Measurements from ENCODE around the gene RNF133. TPM values are rescaled to one million over a fixed set of nuclear protein-coding genes. Genes with fewer than 3 reads are reported as not detected.

RNF133 gene, protein sequence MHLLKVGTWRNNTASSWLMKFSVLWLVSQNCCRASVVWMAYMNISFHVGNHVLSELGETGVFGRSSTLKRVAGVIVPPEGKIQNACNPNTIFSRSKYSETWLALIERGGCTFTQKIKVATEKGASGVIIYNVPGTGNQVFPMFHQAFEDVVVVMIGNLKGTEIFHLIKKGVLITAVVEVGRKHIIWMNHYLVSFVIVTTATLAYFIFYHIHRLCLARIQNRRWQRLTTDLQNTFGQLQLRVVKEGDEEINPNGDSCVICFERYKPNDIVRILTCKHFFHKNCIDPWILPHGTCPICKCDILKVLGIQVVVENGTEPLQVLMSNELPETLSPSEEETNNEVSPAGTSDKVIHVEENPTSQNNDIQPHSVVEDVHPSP
- 0.36 and 0.65 TPM in 2 replicates for total RNA-seq

DNA sequence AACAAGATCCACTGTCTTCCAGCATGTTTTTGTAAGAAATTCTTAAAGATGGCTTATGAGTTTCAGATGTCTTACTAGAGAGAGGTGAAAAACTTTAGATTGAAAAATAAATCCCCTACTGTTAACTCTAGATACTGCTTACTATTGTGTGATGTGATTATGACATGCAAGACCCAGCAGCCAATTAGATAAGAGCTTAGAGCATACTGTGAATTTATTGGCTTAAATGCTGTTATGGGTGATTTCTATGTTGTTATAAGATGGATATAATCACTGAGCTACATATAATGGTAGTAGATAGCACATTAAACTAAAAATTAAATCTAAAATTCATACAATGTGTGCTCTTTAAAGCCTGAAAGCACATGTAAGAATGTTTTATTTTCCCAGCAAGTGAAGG, at the start of gene RNF133:
RNF133 (minus strand) TSS at position 101 of the 400 bp plus-strand sequence. CDS start 199 bp downstream, outside the sequence.

DNA sequence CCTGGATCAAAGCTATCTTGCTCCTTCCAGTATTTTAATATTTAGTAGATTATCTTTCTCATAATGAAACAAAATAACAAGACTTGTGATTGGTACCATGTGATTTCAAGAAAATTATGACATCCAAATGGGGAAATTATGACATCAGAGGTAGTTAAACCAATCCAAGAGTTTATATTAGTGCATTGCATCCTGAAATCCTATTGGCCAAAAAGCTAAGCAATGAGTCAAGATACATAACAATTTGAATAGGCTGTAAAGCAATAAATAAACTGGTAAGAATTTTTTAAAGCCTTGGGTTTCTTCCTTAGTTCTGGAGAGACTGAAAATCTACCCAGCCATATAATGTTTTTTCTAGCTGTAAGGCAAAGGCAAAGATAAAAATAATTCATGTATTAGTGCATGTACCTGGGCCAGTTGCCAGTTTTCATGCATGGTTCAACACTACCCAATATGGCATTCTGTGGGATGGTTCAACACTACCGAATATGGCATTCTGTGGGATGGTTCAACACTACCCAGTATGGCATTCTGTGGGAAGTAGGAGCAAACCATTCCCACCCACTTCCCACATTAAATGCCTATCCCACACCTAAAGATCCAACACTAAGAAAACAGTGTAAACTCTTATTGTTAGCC, 4.1 kb upstream of the RNF133 start, which contains the start of gene RNF148:
RNF148 (minus strand) TSS at position 51 of the 639 bp plus-strand sequence. CDS start 172 bp downstream, outside the sequence.

Small RNAs within 50 kb of the gene (small RNA-seq; reads per million reads assigned to genes)
- not detected for gene AC006463.1

Other genes with a start within 250 kb of the RNF133 start
- gene RNF148, start 3.8 kb upstream of the RNF133 start, total RNA-seq, result 0.36 and 0.65 TPM in 2 replicates
- 15.3 and 24.5 TPM in 2 replicates for gene CADPS2, start 187.3 kb upstream of the RNF133 start, total RNA-seq